GM23338 (cell line): ENCODE data around the gene GSN. TPM values are rescaled to one million over a fixed set of nuclear protein-coding genes. Genes with fewer than 3 reads are reported as not detected.

Experiments
- ATAC-seq: fragments of 200-7000 bp; cut with Tn5 transposase; 3 replicates; pipeline ENCODE4 v1.9.1; 2020
- DNase-seq: peaks from one replicate; pipeline ENCODE4 v3.0.0-alpha.2; 2015; ENCODE audit warnings: low spot score
- H2AFZ ChIP-seq: fragments of 200-600 bp; sonication (generic); 2 replicates; pipeline ENCODE4 v1.8.0; 2016; ENCODE audit warnings: antibody characterized with exemption, mild to moderate bottlenecking, moderate library complexity
- H3F3A ChIP-seq: fragments of 200-600 bp; sonication (generic); replicated peaks from 2 replicates; pipeline ENCODE4 v1.8.0; 2017; ENCODE audit warnings: antibody characterized with exemption, mixed run types, low read depth
- H3K27ac ChIP-seq: fragments of 200-600 bp; sonication (generic); 2 replicates; pipeline ENCODE4 v1.6.1; 2016; ENCODE audit warnings: low read depth
- H3K27me3 ChIP-seq: fragments of 200-600 bp; sonication (generic); 2 replicates; pipeline ENCODE4 v1.8.0; 2016; ENCODE audit warnings: mild to moderate bottlenecking, mixed run types, moderate library complexity; ENCODE audit not compliant: insufficient read depth
- H3K36me3 ChIP-seq: fragments of 200-600 bp; sonication (generic); 2 replicates; pipeline ENCODE4 v1.8.0; 2016; ENCODE audit warnings: mild to moderate bottlenecking; ENCODE audit not compliant: insufficient read depth
- H3K4me1 ChIP-seq: fragments of 200-600 bp; sonication (generic); 2 replicates; pipeline ENCODE4 v1.8.0; 2016; ENCODE audit warnings: mild to moderate bottlenecking, moderate library complexity; ENCODE audit not compliant: insufficient read depth
- H3K4me2 ChIP-seq: fragments of 200-600 bp; sonication (generic); 2 replicates; pipeline ENCODE4 v1.7.1; 2017; ENCODE audit warnings: mixed run types
- H3K4me3 ChIP-seq: fragments of 200-600 bp; sonication (generic); 2 replicates; pipeline ENCODE4 v1.6.1; 2016; ENCODE audit warnings: mixed run types
- H3K79me2 ChIP-seq: fragments of 200-600 bp; sonication (generic); replicated peaks from 2 replicates; pipeline ENCODE4 v1.8.0; 2017; ENCODE audit warnings: mild to moderate bottlenecking; ENCODE audit not compliant: insufficient read depth
- H3K9me2 ChIP-seq: fragments of 200-600 bp; sonication (generic); 2 replicates; pipeline ENCODE4 v1.8.0; 2017; ENCODE audit not compliant: insufficient read depth
- H4K20me1 ChIP-seq: fragments of 200-600 bp; sonication (generic); replicated peaks from 2 replicates; pipeline ENCODE4 v1.8.0; 2017; ENCODE audit warnings: mild to moderate bottlenecking; ENCODE audit not compliant: insufficient read depth
- H3K27ac Mint-ChIP-seq: 2 replicates; pipeline ENCODE4 v1.8.0; 2020; ENCODE audit warnings: inconsistent platforms, mild to moderate bottlenecking, moderate library complexity, mixed read lengths
- H3K27me3 Mint-ChIP-seq: 3 replicates; pipeline ENCODE4 v1.8.0; 2022; ENCODE audit warnings: low read depth, mild to moderate bottlenecking, moderate library complexity, mixed read lengths, inconsistent platforms; ENCODE audit not compliant: insufficient read depth, poor library complexity
- H3K36me3 Mint-ChIP-seq: 3 replicates; pipeline ENCODE4 v1.8.0; 2021; ENCODE audit warnings: low read depth, mild to moderate bottlenecking, inconsistent platforms, moderate library complexity, mixed read lengths
- H3K4me1 Mint-ChIP-seq: 3 replicates; pipeline ENCODE4 v1.8.0; 2020; ENCODE audit warnings: mild to moderate bottlenecking, inconsistent platforms, mixed read lengths
- H3K4me3 Mint-ChIP-seq: 3 replicates; pipeline ENCODE4 v1.8.0; 2021; ENCODE audit warnings: moderate library complexity, mild to moderate bottlenecking, inconsistent platforms, mixed read lengths
- H3K9me3 Mint-ChIP-seq: 3 replicates; pipeline ENCODE4 v1.8.0; 2020; ENCODE audit warnings: moderate library complexity, mild to moderate bottlenecking, inconsistent platforms, mixed read lengths
- CREB1 ChIP-seq: fragments of 250-450 bp; sonication (Bioruptor Pico); IDR thresholded peaks from 2 replicates; pipeline ENCODE4 v1.5.0; 2020; ENCODE audit warnings: low read depth, mild to moderate bottlenecking, moderate library complexity
- EZH2 ChIP-seq: fragments of 200-600 bp; sonication (generic); IDR thresholded peaks from one replicate; pipeline ENCODE4 v1.8.0; 2017; ENCODE audit warnings: antibody characterized with exemption, mild to moderate bottlenecking, low read depth; ENCODE audit not compliant: unreplicated experiment
- EZH2phosphoT487 ChIP-seq: fragments of 200-600 bp; sonication (generic); IDR thresholded peaks from one replicate; pipeline ENCODE4 v1.8.1; 2018; ENCODE audit warnings: antibody characterized with exemption; ENCODE audit not compliant: unreplicated experiment
- JUNB ChIP-seq: IDR thresholded peaks from one replicate; pipeline ENCODE4 v1.6.1; 2016; ENCODE audit warnings: antibody characterized with exemption; ENCODE audit not compliant: unreplicated experiment
- NANOG ChIP-seq: IDR thresholded peaks from 2 replicates; pipeline ENCODE4 v1.6.1; 2016; ENCODE audit warnings: antibody characterized with exemption, borderline replicate concordance
- POLR2AphosphoS5 ChIP-seq: IDR thresholded peaks from 2 replicates; pipeline ENCODE4 v1.6.1; 2016; ENCODE audit warnings: antibody characterized with exemption, low read depth
- REST ChIP-seq: IDR thresholded peaks from one replicate; pipeline ENCODE4 v1.6.1; 2018; ENCODE audit warnings: antibody characterized with exemption; ENCODE audit not compliant: unreplicated experiment
- STAT1 ChIP-seq: IDR thresholded peaks from one replicate; pipeline ENCODE4 v1.6.1; 2016; ENCODE audit warnings: antibody characterized with exemption; ENCODE audit not compliant: unreplicated experiment
- ZNF114 ChIP-seq: fragments of 250-450 bp; sonication (Bioruptor Pico); IDR thresholded peaks from 2 replicates; pipeline ENCODE4 v1.5.0; 2020; ENCODE audit warnings: mild to moderate bottlenecking, moderate library complexity
- ZNF331 ChIP-seq: fragments of 250-450 bp; sonication (Bioruptor Pico); IDR thresholded peaks from 2 replicates; pipeline ENCODE4 v1.5.0; 2020; ENCODE audit warnings: low read depth, mild to moderate bottlenecking, moderate library complexity
- ZNF462 ChIP-seq: fragments of 250-450 bp; sonication (Bioruptor Pico); IDR thresholded peaks from 2 replicates; pipeline ENCODE4 v1.5.0; 2020; ENCODE audit warnings: mild to moderate bottlenecking, moderate library complexity
- polyA plus RNA-seq: library from polyadenylated mRNA; unstranded; fragments of >200 nt; fragmentation: Nextera tagmentation; extraction: Ambion mirVana; gene quantifications from 2 replicates; pipeline ENCODE4 v1.2.1, GENCODE V29; 2016
- total RNA-seq: library from RNA; depleted of rRNA; stranded (reverse); fragments of >200 nt; shearing (Covaris generic); gene quantifications from 2 replicates; pipeline ENCODE4 v1.2.3, GENCODE V29; 2014
- TF ChIP-seq, protein P1 (sequence below): IDR thresholded peaks from 2 replicates; pipeline ENCODE4 v1.6.1; 2016; ENCODE audit warnings: antibody characterized with exemption
- TF ChIP-seq, protein P2 (sequence below), 2 experiments: fragments of 200-600 bp in 1 of 2; sonication (generic) in 1 of 2; conservative IDR thresholded peaks; 2 replicates each; pipeline versions ENCODE4 v1.5.1 to v1.6.1; 2016 to 2017; ENCODE audit warnings: antibody characterized with exemption in 2 of 2, low read depth in 2 of 2, mild to moderate bottlenecking in 2 of 2, moderate library complexity in 1 of 2

GSN gene
- total and polyA plus RNA-seq, 2 experiments from 2014 or later = 30.2 to 85.7 TPM

GRCh38 chr9:121230256-121230655 is 37.7 kb upstream of the GSN start:
- DNase-seq = no peak
- H3K4me1 ChIP-seq = no peaks in the 10 kb centered on the region

More at GRCh38 chr9:121230256-121230655, 37.7 kb upstream of the GSN start:
- H3K4me1 Mint-ChIP-seq = peaks cover 7% of the 10 kb centered on the region; the same call in 1 of the 3 replicates
- no peaks in the 10 kb centered on the region for H3K9me3 Mint-ChIP-seq
- TF ChIP-seq EZH2phosphoT487 (no peak), ZNF462 (CRISPR knock-in tag) (no peak), CREB1 (no peak), POLR2AphosphoS5 (no peak), ZNF114 (CRISPR knock-in tag) (no peak), STAT1 (no peak), NANOG (no peak), REST (no peak), JUNB (no peak), ZNF331 (CRISPR knock-in tag) (no peak), EZH2 (no peak)
- TF ChIP-seq, protein P1, sequence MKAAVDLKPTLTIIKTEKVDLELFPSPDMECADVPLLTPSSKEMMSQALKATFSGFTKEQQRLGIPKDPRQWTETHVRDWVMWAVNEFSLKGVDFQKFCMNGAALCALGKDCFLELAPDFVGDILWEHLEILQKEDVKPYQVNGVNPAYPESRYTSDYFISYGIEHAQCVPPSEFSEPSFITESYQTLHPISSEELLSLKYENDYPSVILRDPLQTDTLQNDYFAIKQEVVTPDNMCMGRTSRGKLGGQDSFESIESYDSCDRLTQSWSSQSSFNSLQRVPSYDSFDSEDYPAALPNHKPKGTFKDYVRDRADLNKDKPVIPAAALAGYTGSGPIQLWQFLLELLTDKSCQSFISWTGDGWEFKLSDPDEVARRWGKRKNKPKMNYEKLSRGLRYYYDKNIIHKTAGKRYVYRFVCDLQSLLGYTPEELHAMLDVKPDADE = no peak
- TF ChIP-seq, protein P2, sequence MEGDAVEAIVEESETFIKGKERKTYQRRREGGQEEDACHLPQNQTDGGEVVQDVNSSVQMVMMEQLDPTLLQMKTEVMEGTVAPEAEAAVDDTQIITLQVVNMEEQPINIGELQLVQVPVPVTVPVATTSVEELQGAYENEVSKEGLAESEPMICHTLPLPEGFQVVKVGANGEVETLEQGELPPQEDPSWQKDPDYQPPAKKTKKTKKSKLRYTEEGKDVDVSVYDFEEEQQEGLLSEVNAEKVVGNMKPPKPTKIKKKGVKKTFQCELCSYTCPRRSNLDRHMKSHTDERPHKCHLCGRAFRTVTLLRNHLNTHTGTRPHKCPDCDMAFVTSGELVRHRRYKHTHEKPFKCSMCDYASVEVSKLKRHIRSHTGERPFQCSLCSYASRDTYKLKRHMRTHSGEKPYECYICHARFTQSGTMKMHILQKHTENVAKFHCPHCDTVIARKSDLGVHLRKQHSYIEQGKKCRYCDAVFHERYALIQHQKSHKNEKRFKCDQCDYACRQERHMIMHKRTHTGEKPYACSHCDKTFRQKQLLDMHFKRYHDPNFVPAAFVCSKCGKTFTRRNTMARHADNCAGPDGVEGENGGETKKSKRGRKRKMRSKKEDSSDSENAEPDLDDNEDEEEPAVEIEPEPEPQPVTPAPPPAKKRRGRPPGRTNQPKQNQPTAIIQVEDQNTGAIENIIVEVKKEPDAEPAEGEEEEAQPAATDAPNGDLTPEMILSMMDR (conservative IDR thresholded peaks at IDR 0.05; ENCODE audit: low read depth in 2 of 2) = no peak
- H3K4me3 Mint-ChIP-seq = no peak overlapping the region
- Histone ChIP-seq H3F3A (no peaks in the 10 kb centered on the region), H3K27me3 (no peaks in the 10 kb centered on the region), H3K36me3 (no peaks in the 10 kb centered on the region), H3K79me2 (no peaks in the 10 kb centered on the region), H2AFZ (no peak overlapping the region), H4K20me1 (no peaks in the 10 kb centered on the region; the same call in 1 of the 2 replicates), H3K4me2 (no peak overlapping the region), H3K4me3 (no peak overlapping the region), H3K9me2 (no peaks in the 10 kb centered on the region), H3K27ac (no peak overlapping the region)
- no peaks in the 10 kb centered on the region for H3K36me3 Mint-ChIP-seq
- no peak overlapping the region for H3K27ac Mint-ChIP-seq
- ATAC-seq = no peak
- peaks cover 7% of the 10 kb centered on the region for H3K27me3 Mint-ChIP-seq
